ENCODE data around the gene BUB1B. TPM values are rescaled to one million over a fixed set of nuclear protein-coding genes. Genes with fewer than 3 reads are reported as not detected.
A peak's percentile ranks its signal among the peaks of the same experiment; 100 is the strongest.

Gene BUB1B
- total and polyA plus RNA-seq, 9 of the 15 experiments (the other 6 are each of a cell fraction or from before 2014, with no cell fraction given) = 28.7 to 113 (median 82.2) TPM

DNA sequence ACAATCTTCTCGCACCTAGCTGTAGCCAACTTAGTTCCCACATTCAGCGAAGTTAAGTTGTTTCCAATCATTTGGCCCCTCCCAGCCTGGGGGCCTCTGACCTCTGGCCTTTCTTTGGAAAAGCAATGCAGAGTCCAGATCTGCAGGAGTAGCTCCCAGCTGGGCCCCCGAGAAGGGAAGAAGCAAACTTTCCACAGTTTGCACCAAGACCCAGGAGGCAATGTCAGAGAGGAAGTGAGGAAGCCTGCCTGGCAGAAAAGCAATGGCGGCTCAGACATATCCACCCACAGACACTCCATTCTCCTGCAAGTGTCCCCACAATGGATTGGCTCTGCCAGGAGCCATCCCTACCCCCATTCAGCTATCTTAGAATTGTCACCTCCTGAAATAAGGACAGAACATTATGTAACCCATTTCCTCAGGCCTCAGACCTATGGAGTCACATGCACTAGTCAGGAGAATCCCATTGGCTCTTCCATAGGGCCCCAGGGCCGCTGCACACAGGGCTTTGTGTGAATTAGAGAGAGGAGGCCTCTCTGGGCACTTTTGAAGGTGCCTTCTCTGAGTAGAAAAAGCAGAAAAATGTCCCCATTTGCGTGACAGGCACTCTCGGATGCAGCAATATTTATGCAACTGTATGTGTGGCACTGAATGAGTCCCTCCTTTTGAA, 3.0 kb upstream of the BUB1B start:
- Histone ChIP-seq H4K20me1 (replicated peaks; ENCODE audit: control insufficient read depth, insufficient read depth, low read length) (peaks cover 6% of the 10 kb centered on the region; the same call in 1 of the 2 replicates), H3K79me2 (ENCODE audit: control insufficient read depth, insufficient read depth, low read length) (peaks cover 21% of the 10 kb centered on the region)
- in situ Hi-C loops (cut with MboI) = no loop called here
- TF ChIP-seq, protein P1, sequence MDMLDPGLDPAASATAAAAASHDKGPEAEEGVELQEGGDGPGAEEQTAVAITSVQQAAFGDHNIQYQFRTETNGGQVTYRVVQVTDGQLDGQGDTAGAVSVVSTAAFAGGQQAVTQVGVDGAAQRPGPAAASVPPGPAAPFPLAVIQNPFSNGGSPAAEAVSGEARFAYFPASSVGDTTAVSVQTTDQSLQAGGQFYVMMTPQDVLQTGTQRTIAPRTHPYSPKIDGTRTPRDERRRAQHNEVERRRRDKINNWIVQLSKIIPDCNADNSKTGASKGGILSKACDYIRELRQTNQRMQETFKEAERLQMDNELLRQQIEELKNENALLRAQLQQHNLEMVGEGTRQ (CRISPR knock-in tag; IDR thresholded peaks at IDR 0.05) = 0 out of 2 replicates have a peak, but pooled peaks have one; percentile 20
- no peak for TF ChIP-seq NR2C1 (IDR thresholded peaks at IDR 0.05)
- TF ChIP-seq NR2C1 (tag; IDR thresholded peaks at IDR 0.05) = peak; percentile 68
- TF ChIP-seq RAD51 (IDR thresholded peaks at IDR 0.05; ENCODE audit: borderline replicate concordance, low read depth) = 0 out of 2 replicates have a peak, but pooled peaks have one; percentile 21
- TF ChIP-seq FOXP4 (CRISPR knock-in tag; IDR thresholded peaks at IDR 0.05; ENCODE audit: borderline replicate concordance) = no peak
- TF ChIP-seq NCOA2 (IDR thresholded peaks at IDR 0.05; ENCODE audit: partially characterized antibody in 2 of 2) = no peak
- TF ChIP-seq CTBP1 (IDR thresholded peaks at IDR 0.05; ENCODE audit: borderline replicate concordance) = no peak
- TF ChIP-seq FIP1L1 (IDR thresholded peaks at IDR 0.05; ENCODE audit: low read depth, low read length, poor library complexity, severe bottlenecking) = no peak
- TF ChIP-seq ZNF561 (CRISPR knock-in tag; conservative IDR thresholded peaks at IDR 0.05) = no peak
- TF ChIP-seq SNRNP70 (optimal IDR thresholded peaks at IDR 0.05; ENCODE audit: low read depth, low read length) = no peak
- no peak for TF ChIP-seq NR2C2 (CRISPR knock-in tag; IDR thresholded peaks at IDR 0.05)
- peak; percentile 62 for TF ChIP-seq NR2C2 (tag; IDR thresholded peaks at IDR 0.05)
- no peak for TF ChIP-seq POLR3A (IDR thresholded peaks at IDR 0.05; ENCODE audit: borderline replicate concordance, extremely low read depth, insufficient read depth, insufficient read length)
- TF ChIP-seq CLOCK (CRISPR knock-in tag; IDR thresholded peaks at IDR 0.05; ENCODE audit: borderline replicate concordance) = no peak
- no peak for TF ChIP-seq MAX (CRISPR knock-in tag; IDR thresholded peaks at IDR 0.05)
- 0 out of 2 replicates have a peak, but pooled peaks have one; percentile 24 for TF ChIP-seq PTRF (tag; IDR thresholded peaks at IDR 0.05)

More for the DNA sequence above, 3.0 kb upstream of the BUB1B start:
- Histone ChIP-seq H2AFZ (ENCODE audit: low read depth, low read length) (peak overlapping the region; percentile 83), H3K9me1 (ENCODE audit: control insufficient read depth, insufficient read depth, low read length) (no peaks in the 10 kb centered on the region), H3K4me3 (no peak overlapping the region), H3K4me2 (ENCODE audit: insufficient read depth, low read length) (no peak overlapping the region), H3K27ac (ENCODE audit: extremely low read depth, low read depth, low read length) (no peak overlapping the region), H3K9me3 (replicated peaks; ENCODE audit: control insufficient read depth, insufficient read depth, low read depth, low read length) (no peaks in the 10 kb centered on the region), H3K27me3 (ENCODE audit: control insufficient read depth in 2 of 2, insufficient read depth in 2 of 2, low read length in 2 of 2) (no peaks in the 10 kb centered on the region), H3K4me1 (replicated peaks in 1 of 2; ENCODE audit: control insufficient read depth in 2 of 2, insufficient read depth in 2 of 2, low read length in 2 of 2) (peaks cover 0 to 14% of the 10 kb centered on the region in 2 experiments; a peak in 3 of 5 replicates), H3K9ac (ENCODE audit: insufficient read depth in 1 of 2, low read depth in 2 of 2, low read length in 2 of 2) (no peak overlapping the region), H3K36me3 (ENCODE audit: control insufficient read depth, insufficient read depth, low read length) (peaks cover 6% of the 10 kb centered on the region; the same call in 2 of the 3 replicates)
- WGBS (ENCODE audit: insufficient coverage, low coverage, missing lambda C conversion rate) = 60% methylated on average over 7 of the region's 7 CpGs
- FAIRE-seq = no peak
- intact Hi-C loops (cut with micrococcal nuclease) = no loop called here
- no peak for ATAC-seq
- CTCF ChIA-PET (ENCODE audit: low intra/inter-chr PET ratio) = no interaction called here
- DNase-seq (ENCODE audit: extremely low read depth in 1 of 4, low spot score in 3 of 4) = peak in 1 of 4 experiments; percentile 17
- POLR2A ChIA-PET = interaction anchor here (0.6 to 1.2 kb wide), 4 partner anchors 11 to 537 kb away, joined by 3 to 9 read pairs (median 3); no protein-coding TSS in a partner anchor
- BruUV-seq (replicated peaks) = no TSS peak

Measured in K562 (cell line).